ENCODE results near the gene UPK3BL1.
"Not testable (repeated sequence)": the region's sequence is repeated elsewhere in the genome, so short reads cannot be mapped to it uniquely, and the experiment has no call there.

GRCh38 chr7:102610441-102610840, 32.1 kb downstream of the UPK3BL1 start:
- TF ChIP-seq CTCF (IDR thresholded peaks at IDR 0.05); SMC3 (IDR thresholded peaks at IDR 0.05; ENCODE audit: low read depth, low read length); RCOR1 (IDR thresholded peaks at IDR 0.05; ENCODE audit: low read length); CHD2 (IDR thresholded peaks at IDR 0.05; ENCODE audit: low read length, partially characterized antibody); TAF1 (IDR thresholded peaks at IDR 0.05; ENCODE audit: borderline replicate concordance, low read depth, low read length); RFX5 (IDR thresholded peaks at IDR 0.05; ENCODE audit: low read length); MAX (IDR thresholded peaks at IDR 0.05; ENCODE audit: low read depth); IRF3 (IDR thresholded peaks at IDR 0.05; ENCODE audit: low read depth, low read length); USF2 (IDR thresholded peaks at IDR 0.05; ENCODE audit: borderline replicate concordance, low read depth, low read length); RAD21 (IDR thresholded peaks at IDR 0.05; ENCODE audit: low read length); MEF2A (IDR thresholded peaks at IDR 0.05; ENCODE audit: borderline replicate concordance, low read depth): not testable (repeated sequence)

All from SK-N-SH (cell line).